Fibroblast of peridontal ligament (primary cell): ENCODE data around the gene ARHGAP5.
A peak's percentile ranks its signal among the peaks of the same experiment; 100 is the strongest.
"Not testable (repeated sequence)": the region's sequence is repeated elsewhere in the genome, so short reads cannot be mapped to it uniquely, and the experiment has no call there.

Source experiments
- DNase-seq: peaks from one replicate; pipeline ENCODE4 v3.0.0-alpha.2; 2010; ENCODE audit errors: extremely low read depth

Gene ARHGAP5

GRCh38 chr14:32109676-32110547 is 32.8 kb downstream of the ARHGAP5 start:
- peak; percentile 70 for DNase-seq

- DNase-seq: no peak
These were observed 33.4 kb downstream of the ARHGAP5 start for GRCh38 chr14:32110548-32110896.

- peak; percentile 58 for DNase-seq
These were observed 44.4 kb downstream of the ARHGAP5 start for GRCh38 chr14:32121536-32121935.

GRCh38 chr14:32121948-32122347 is 44.8 kb downstream of the ARHGAP5 start:
- DNase-seq: peak; percentile 89

GRCh38 chr14:32126899-32127730 is 50.0 kb downstream of the ARHGAP5 start:
- not testable (repeated sequence) for DNase-seq

GRCh38 chr14:32127731-32128654 is 50.9 kb downstream of the ARHGAP5 start:
- not testable (repeated sequence) for DNase-seq

- DNase-seq: peak; percentile 2
These were observed 51.6 kb downstream of the ARHGAP5 start for GRCh38 chr14:32128703-32129102.

- DNase-seq: peak; percentile 41
These were observed 52.0 kb downstream of the ARHGAP5 start for GRCh38 chr14:32129124-32129523.

- not testable (repeated sequence) for DNase-seq
These were observed 54.6 kb downstream of the ARHGAP5 start for GRCh38 chr14:32131689-32132088.

GRCh38 chr14:32134448-32135097 is 57.5 kb downstream of the ARHGAP5 start:
- no peak for DNase-seq

GRCh38 chr14:32136027-32136825 is 59.1 kb downstream of the ARHGAP5 start:
- DNase-seq: no peak

GRCh38 chr14:32137313-32137712 is 60.2 kb downstream of the ARHGAP5 start:
- DNase-seq: no peak

- DNase-seq: no peak
These were observed 60.8 kb downstream of the ARHGAP5 start for GRCh38 chr14:32137892-32138291.

GRCh38 chr14:32142341-32142740 is 65.2 kb downstream of the ARHGAP5 start:
- DNase-seq: no peak

GRCh38 chr14:32142754-32143437 is 65.8 kb downstream of the ARHGAP5 start:
- no peak for DNase-seq

- no peak for DNase-seq
These were observed 73.3 kb downstream of the ARHGAP5 start for GRCh38 chr14:32150392-32150791.

- no peak for DNase-seq
These were observed 88.9 kb downstream of the ARHGAP5 start for GRCh38 chr14:32166029-32166428.

- DNase-seq: no peak
These were observed 89.8 kb downstream of the ARHGAP5 start for GRCh38 chr14:32166924-32167323.

GRCh38 chr14:32167907-32168306 is 90.8 kb downstream of the ARHGAP5 start:
- DNase-seq: no peak

- no peak for DNase-seq
These were observed 92.1 kb downstream of the ARHGAP5 start for GRCh38 chr14:32169191-32169590.
